Measurements from ENCODE around the gene XYLT1. TPM values are rescaled to one million over a fixed set of nuclear protein-coding genes. Genes with fewer than 3 reads are reported as not detected.

XYLT1 gene
- polyA plus RNA-seq, 1 donor from 2014 or later = 3.3 TPM

- H3K27me3 ChIP-seq (ENCODE audit: insufficient read depth, low read depth, low read length) = no peaks in the 10 kb centered on the region
- no peaks in the 10 kb centered on the region for H3K9me2 ChIP-seq (ENCODE audit: insufficient read depth, low read length)
- no peaks in the 10 kb centered on the region for H3K79me2 ChIP-seq (replicated peaks; ENCODE audit: insufficient read depth, low read length)
- TF ChIP-seq SMC3 (conservative IDR thresholded peaks at IDR 0.05; ENCODE audit: poor library complexity) (no peak), RAD21 (conservative IDR thresholded peaks at IDR 0.05) (no peak), REST (IDR thresholded peaks at IDR 0.05; ENCODE audit: borderline replicate concordance) (no peak), POLR2AphosphoS5 (IDR thresholded peaks at IDR 0.05) (no peak), TAF1 (IDR thresholded peaks at IDR 0.05; ENCODE audit: low read depth) (no peak), MXI1 (conservative IDR thresholded peaks at IDR 0.05; ENCODE audit: poor library complexity, severe bottlenecking) (no peak), EP300 (conservative IDR thresholded peaks at IDR 0.05; ENCODE audit: poor library complexity, severe bottlenecking) (no peak), EZH2 (IDR thresholded peaks at IDR 0.05; ENCODE audit: borderline replicate concordance, insufficient read depth, low read length, poor library complexity, severe bottlenecking) (no peak)
- TF ChIP-seq, protein P1, sequence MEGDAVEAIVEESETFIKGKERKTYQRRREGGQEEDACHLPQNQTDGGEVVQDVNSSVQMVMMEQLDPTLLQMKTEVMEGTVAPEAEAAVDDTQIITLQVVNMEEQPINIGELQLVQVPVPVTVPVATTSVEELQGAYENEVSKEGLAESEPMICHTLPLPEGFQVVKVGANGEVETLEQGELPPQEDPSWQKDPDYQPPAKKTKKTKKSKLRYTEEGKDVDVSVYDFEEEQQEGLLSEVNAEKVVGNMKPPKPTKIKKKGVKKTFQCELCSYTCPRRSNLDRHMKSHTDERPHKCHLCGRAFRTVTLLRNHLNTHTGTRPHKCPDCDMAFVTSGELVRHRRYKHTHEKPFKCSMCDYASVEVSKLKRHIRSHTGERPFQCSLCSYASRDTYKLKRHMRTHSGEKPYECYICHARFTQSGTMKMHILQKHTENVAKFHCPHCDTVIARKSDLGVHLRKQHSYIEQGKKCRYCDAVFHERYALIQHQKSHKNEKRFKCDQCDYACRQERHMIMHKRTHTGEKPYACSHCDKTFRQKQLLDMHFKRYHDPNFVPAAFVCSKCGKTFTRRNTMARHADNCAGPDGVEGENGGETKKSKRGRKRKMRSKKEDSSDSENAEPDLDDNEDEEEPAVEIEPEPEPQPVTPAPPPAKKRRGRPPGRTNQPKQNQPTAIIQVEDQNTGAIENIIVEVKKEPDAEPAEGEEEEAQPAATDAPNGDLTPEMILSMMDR (IDR thresholded peaks at IDR 0.05; ENCODE audit: poor library complexity, severe bottlenecking) = no peak
- H3K27ac ChIP-seq (ENCODE audit: low read length) = no peak overlapping the region
- H3K4me2 ChIP-seq (ENCODE audit: low read length) = no peak overlapping the region
- no peaks in the 10 kb centered on the region for H3K36me3 ChIP-seq (ENCODE audit: insufficient read depth, low read length)
- H3F3A ChIP-seq (ENCODE audit: insufficient read depth, low read length, poor library complexity, severe bottlenecking) = no peaks in the 10 kb centered on the region
- H3K9me3 ChIP-seq (ENCODE audit: low read length) = no peaks in the 10 kb centered on the region
- no peak overlapping the region for H2AFZ ChIP-seq (ENCODE audit: low read depth, low read length)
- no peak overlapping the region for H3K4me3 ChIP-seq (ENCODE audit: low read length)
- no peaks in the 10 kb centered on the region for H4K20me1 ChIP-seq (ENCODE audit: insufficient read depth)
- no peak overlapping the region for H3K9ac ChIP-seq (ENCODE audit: low read length)
Measured at GRCh38 chr16:17350207-17350606, 120.6 kb downstream of the XYLT1 start.

DNA sequence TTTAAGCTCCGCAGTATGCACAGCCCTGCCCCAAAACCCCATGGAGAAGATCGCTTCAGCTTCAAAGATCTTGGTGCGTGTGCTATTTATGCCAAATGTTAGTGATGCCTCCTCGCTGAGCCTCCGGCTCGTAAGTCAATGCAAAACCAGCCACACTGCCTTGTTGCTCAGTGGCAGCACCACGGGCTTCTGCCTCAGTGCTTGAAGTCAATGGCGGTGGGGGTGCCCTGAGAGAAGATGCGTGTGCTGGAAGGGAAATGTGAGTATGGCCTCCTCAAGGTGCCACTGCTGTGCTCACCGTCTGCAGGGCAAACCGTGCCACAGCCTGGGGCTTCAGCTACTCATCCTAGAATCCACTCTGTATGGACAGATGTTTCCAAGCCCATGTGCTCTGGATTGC, 121.9 kb downstream of the XYLT1 start:
- H2AFZ ChIP-seq (ENCODE audit: low read depth, low read length) = no peak overlapping the region
- H3K36me3 ChIP-seq (ENCODE audit: insufficient read depth, low read length) = no peaks in the 10 kb centered on the region
- no peaks in the 10 kb centered on the region for H3K27me3 ChIP-seq (ENCODE audit: insufficient read depth, low read depth, low read length)
- TF ChIP-seq EZH2 (IDR thresholded peaks at IDR 0.05; ENCODE audit: borderline replicate concordance, insufficient read depth, low read length, poor library complexity, severe bottlenecking) (no peak), RAD21 (conservative IDR thresholded peaks at IDR 0.05) (no peak), SMC3 (conservative IDR thresholded peaks at IDR 0.05; ENCODE audit: poor library complexity) (no peak), REST (IDR thresholded peaks at IDR 0.05; ENCODE audit: borderline replicate concordance) (no peak), POLR2AphosphoS5 (IDR thresholded peaks at IDR 0.05) (no peak), MXI1 (conservative IDR thresholded peaks at IDR 0.05; ENCODE audit: poor library complexity, severe bottlenecking) (no peak), TAF1 (IDR thresholded peaks at IDR 0.05; ENCODE audit: low read depth) (no peak), EP300 (conservative IDR thresholded peaks at IDR 0.05; ENCODE audit: poor library complexity, severe bottlenecking) (no peak)
- TF ChIP-seq, protein P1 (IDR thresholded peaks at IDR 0.05; ENCODE audit: poor library complexity, severe bottlenecking) = no peak
- no peaks in the 10 kb centered on the region for H3K9me3 ChIP-seq (ENCODE audit: low read length)
- H3K4me2 ChIP-seq (ENCODE audit: low read length) = no peak overlapping the region
- no peaks in the 10 kb centered on the region for H3K79me2 ChIP-seq (replicated peaks; ENCODE audit: insufficient read depth, low read length)
- no peak overlapping the region for H3K27ac ChIP-seq (ENCODE audit: low read length)
- H3K4me3 ChIP-seq (ENCODE audit: low read length) = no peak overlapping the region
- H3F3A ChIP-seq (ENCODE audit: insufficient read depth, low read length, poor library complexity, severe bottlenecking) = no peaks in the 10 kb centered on the region
- H3K9me2 ChIP-seq (ENCODE audit: insufficient read depth, low read length) = no peaks in the 10 kb centered on the region
- H4K20me1 ChIP-seq (ENCODE audit: insufficient read depth) = no peaks in the 10 kb centered on the region
- H3K9ac ChIP-seq (ENCODE audit: low read length) = no peak overlapping the region
